Right hindlimb (tissue), 1 donor: Measurements from ENCODE around the gene MBNL3.

ENCODE experiments used
- DNase-seq: peaks from one replicate; pipeline ENCODE4 v3.0.0-alpha.2; 2018

MBNL3 gene

GRCh38 chrX:132413459-132413858 is 75.4 kb downstream of the MBNL3 start:
- DNase-seq, result no peak

- no peak for DNase-seq
Observed at GRCh38 chrX:132412208-132412607, 76.6 kb downstream of the MBNL3 start.

- DNase-seq, result no peak
Observed at GRCh38 chrX:132411310-132411977, 77.4 kb downstream of the MBNL3 start.

- no peak for DNase-seq
Observed at GRCh38 chrX:132409780-132410556, 78.9 kb downstream of the MBNL3 start.

GRCh38 chrX:132407691-132408090 is 81.1 kb downstream of the MBNL3 start:
- DNase-seq, result no peak

- no peak for DNase-seq
Observed at GRCh38 chrX:132406106-132406505, 82.7 kb downstream of the MBNL3 start.

DNA sequence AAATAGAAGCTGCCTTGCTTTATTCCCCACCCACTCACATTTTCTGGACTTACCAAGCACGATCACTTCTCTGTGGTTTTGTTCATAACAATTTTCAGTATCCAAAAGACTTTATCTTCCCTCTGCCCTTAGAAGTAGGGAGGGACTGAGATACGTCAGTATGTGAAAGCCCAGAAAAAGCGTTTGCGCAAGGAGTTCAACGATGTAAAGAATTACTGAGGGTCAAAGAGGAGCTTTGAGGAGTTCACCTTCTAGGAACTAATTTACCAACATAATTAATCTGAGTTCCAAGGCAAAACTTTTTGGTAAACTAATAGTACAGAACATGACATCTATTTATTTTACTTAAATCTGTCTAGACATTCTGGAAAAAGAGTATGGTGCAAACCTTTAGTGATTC is 84.6 kb downstream of the MBNL3 start:
- DNase-seq, result no peak

DNA sequence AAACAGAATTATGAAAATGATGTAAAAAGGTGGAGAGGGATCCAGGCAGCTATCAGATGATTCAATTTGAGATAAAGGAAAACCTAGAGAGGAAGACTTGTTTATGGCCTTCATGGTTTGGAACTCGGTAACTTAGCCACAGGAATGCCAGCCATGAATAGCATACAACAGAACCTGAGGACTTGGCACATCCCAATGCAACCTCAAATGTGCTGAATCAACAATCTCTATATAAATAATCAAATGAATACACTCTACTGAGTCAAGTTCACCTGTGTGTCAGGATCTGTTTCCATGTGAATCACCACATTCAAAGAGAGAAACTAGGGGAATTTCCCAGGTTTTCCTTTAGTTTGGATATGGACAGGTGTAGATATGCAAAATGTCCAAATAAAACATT is 86.9 kb downstream of the MBNL3 start:
- DNase-seq, result no peak

GRCh38 chrX:132400706-132401105 is 88.1 kb downstream of the MBNL3 start:
- no peak for DNase-seq

GRCh38 chrX:132395645-132396044 is 93.2 kb downstream of the MBNL3 start:
- DNase-seq, result no peak

DNA sequence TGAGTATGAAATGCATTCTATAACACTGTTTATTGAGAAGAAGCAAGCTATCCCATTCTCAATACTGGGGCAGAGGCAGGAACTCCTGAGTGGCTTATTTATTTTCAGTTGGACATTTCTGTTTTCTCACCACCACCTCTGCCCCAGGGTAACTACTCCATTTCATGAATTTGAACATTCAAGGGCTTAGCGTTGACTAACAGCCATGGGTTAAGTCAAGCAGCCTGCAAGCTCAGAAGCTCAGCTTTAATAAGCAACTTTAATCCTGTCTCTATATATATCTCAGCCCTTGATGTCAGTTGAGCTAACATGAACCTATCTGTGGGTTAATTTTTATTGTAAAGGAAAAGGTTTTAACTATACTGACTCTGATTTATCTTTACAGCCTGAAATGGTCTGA is 93.8 kb downstream of the MBNL3 start:
- no peak for DNase-seq

- DNase-seq, result no peak
Observed at GRCh38 chrX:132394591-132394990, 94.2 kb downstream of the MBNL3 start.

- no peak for DNase-seq
Observed at GRCh38 chrX:132393992-132394391, 94.8 kb downstream of the MBNL3 start.

GRCh38 chrX:132393485-132393884 is 95.4 kb downstream of the MBNL3 start:
- no peak for DNase-seq

DNA sequence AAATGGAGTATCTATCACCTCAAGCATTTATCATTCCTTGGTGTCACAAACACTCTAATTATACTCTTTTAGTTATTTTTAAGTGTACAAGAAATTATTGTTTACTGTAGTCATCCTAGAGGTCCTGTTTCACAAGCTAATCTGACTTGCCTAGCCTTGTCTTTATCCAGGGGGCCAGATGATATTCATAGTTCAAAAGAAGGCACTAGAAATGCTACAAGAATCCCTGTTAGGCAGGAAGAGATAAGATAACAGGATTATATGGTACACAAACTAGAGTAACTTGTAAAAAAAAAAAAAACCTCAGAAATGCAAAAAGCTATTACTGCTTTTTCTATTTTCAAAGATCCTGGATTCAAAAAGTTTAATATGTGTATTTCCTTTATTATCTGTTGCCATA is 95.8 kb downstream of the MBNL3 start:
- no peak for DNase-seq

GRCh38 chrX:132390792-132391191 is 98.0 kb downstream of the MBNL3 start:
- no peak for DNase-seq

DNA sequence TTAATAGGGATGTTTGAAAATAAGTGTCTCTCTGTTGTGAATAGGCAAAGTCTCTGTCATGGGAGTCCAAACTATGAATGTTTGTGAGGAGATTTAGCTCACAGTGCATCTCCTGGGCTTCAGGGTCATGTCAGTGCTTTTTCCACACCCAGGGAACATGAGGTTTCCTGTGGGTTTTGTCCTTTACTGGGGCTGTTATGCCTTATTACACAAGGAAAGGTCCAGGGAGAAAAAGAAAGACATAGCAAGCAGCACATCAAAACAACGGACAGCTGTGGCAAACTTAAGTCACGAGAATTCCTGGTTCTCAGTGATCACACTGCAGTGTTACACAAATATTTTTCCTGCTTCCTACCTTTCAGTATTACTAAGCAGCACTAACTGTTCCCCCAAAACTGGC is 99.4 kb downstream of the MBNL3 start:
- DNase-seq, result no peak

GRCh38 chrX:132388371-132388770 is 100.5 kb downstream of the MBNL3 start:
- DNase-seq, result no peak

DNA sequence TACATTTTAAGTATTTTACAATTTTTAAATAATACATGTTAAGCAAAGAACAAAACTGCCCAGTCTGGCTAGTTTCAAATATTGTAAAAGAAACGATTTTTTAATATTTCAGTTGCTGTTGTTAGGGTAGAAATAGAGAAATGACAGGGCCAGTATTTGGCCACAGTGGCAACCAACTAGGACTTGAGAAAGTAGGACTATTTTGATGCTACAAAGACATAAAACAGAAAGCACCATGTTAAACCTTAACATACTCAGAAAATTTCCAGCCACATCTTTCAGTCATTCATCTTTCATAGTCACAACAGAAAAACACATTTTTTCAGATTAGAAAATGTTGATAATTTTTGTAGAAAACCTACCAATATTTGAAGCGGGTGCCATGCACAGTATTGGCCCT is 104.5 kb downstream of the MBNL3 start:
- no peak for DNase-seq

DNA sequence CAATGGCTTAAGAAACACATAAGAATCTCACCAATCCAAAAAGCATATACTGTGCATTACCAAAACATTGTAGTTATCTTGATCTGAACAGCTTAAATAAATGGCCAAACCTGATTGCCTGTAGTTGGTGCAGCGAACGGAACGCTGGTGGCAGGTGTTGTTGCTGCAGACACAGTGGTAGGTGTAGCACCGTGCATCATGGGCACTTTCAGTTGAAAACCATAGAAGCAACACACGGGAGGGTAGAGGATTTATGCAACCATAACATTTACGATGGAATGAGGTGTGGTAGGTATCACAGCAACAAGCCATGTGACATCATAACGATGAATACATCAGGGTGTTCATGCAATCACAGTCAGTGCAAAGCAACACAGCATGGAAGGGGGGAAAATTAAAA is 106.8 kb downstream of the MBNL3 start:
- no peak for DNase-seq

GRCh38 chrX:132378281-132378680 is 110.6 kb downstream of the MBNL3 start:
- DNase-seq, result no peak

DNA sequence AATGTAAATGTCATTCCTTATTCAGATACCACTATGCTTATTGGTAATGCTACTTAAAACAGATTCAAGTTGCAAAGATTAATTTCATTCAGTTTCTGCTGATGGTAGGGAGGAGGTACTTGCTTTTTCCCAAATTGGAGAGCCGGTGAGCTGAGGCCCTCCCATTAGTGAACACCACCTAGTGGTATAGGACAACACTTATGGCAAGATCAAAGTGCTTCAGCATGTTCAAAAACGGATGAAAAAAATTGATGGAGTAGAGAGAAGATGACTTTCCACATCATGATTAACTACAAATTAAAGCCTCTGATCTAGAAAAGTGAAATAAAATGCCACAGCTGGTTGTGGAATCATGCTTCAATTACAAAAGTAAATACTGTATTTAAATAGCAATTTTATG is 112.9 kb downstream of the MBNL3 start:
- no peak for DNase-seq

GRCh38 chrX:132373610-132374009 is 115.2 kb downstream of the MBNL3 start:
- DNase-seq, result no peak

DNA sequence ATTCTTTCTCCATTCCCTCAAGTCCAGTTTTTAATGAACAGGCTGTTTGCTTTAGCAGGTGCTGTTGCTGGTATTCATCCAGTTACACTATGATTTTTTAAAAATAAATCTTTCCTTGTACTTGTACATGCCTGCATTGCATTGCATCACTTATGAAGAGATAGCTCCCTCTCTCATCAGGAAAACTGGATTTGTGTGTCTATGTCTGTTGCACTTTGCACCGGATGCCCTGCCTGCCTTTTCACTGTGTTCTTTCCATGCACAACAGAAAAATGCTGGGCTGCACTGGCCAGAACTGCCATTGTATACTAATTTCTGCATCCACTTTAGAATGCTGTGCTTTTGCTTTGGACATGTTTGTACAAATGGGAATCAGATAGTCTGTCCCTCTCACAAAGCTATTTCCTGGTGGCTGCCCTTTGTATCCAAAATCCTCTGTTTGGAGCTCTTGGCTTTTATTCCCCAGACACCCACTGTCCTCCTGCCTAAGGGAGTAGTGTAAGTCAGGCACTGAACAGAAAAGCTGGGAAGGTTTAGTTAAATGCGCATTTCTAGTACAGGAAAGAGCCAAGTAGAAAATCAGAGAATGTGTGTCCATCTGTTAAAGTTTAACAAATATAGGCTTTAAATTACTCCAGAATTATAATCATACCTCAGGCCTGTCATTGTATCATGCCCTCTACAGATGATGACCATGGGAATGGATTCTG is 119.1 kb downstream of the MBNL3 start:
- no peak for DNase-seq
